GM12878 (cell line): Measurements from ENCODE around the gene MCHR1. TPM values are rescaled to one million over a fixed set of nuclear protein-coding genes. Genes with fewer than 3 reads are reported as not detected.

Experiments used
- ATAC-seq: fragments of 200-7000 bp; cut with Tn5 transposase; 3 replicates; pipeline ENCODE4 v1.9.1; 2020; ENCODE audit warnings: mild to moderate bottlenecking, moderate library complexity
- BruUV-seq: library from RNA; stranded (reverse); fragments of 400-500 nt; replicated peaks from 2 replicates; lab custom pipeline; 2021; lab: Mats Ljungman, UMichigan
- CTCF ChIA-PET: fragments of 300-600 bp; sonication (Branson Sonifier 250); formaldehyde crosslinking; extraction: SDS; loops from one replicate; lab custom pipeline; 2021; ENCODE audit warnings: inconsistent platforms; lab: Yijun Ruan, JAX
- POLR2A ChIA-PET: fragments of 350-600 bp; formaldehyde crosslinking; extraction: SDS; loops from one replicate; lab custom pipeline; 2021; ENCODE audit warnings: inconsistent platforms; lab: Charles Lee
- RAD21 ChIA-PET: fragments of 300-600 bp; sonication (Branson Sonifier 250); formaldehyde crosslinking; loops from one replicate; lab custom pipeline; 2023; ENCODE audit warnings: antibody characterized with exemption; ENCODE audit not compliant: unreplicated experiment; lab: Charles Lee
- SMC1A ChIA-PET: fragments of 300-600 bp; sonication (Branson Sonifier 250); formaldehyde crosslinking; loops from one replicate; lab custom pipeline; 2023; ENCODE audit not compliant: unreplicated experiment, uncharacterized antibody; lab: Charles Lee
- DNase-seq: peaks from one replicate; pipeline ENCODE4 v3.0.0-alpha.2; 2011; ENCODE audit warnings: low read depth, low spot score
- FAIRE-seq: peaks from 3 replicates; lab custom pipeline; 2011; peaks lifted over from hg19 to GRCh38; lab: Jason Lieb, UNC
- H2AFZ ChIP-seq: 2 replicates; pipeline ENCODE4 v1.6.0; 2011; ENCODE audit warnings: low read depth, low read length, control low read depth; ENCODE audit not compliant: control insufficient read depth
- H3K27ac ChIP-seq: 2 replicates; pipeline ENCODE4 v1.5.1; 2011; ENCODE audit warnings: control low read depth; ENCODE audit not compliant: control insufficient read depth, insufficient read depth
- H3K27me3 ChIP-seq, 2 experiments: replicated peaks in 1 of 2; 2 replicates each; pipeline versions ENCODE4 v1.6.0 to v1.6.1; 2011; ENCODE audit warnings: low read length in 1 of 2; ENCODE audit not compliant: control insufficient read depth in 2 of 2, insufficient read depth in 2 of 2
- H3K36me3 ChIP-seq, 2 experiments: 2 replicates each; pipeline ENCODE4 v1.5.1; 2011; ENCODE audit warnings: low read length in 1 of 2; ENCODE audit not compliant: control insufficient read depth in 2 of 2, insufficient read depth in 2 of 2
- H3K4me1 ChIP-seq: 2 replicates; pipeline ENCODE4 v1.6.1; 2011; ENCODE audit warnings: mild to moderate bottlenecking, low read length, moderate library complexity, mixed read lengths; ENCODE audit not compliant: control insufficient read depth, insufficient read depth
- H3K4me2 ChIP-seq: 2 replicates; pipeline ENCODE4 v1.6.0; 2011; ENCODE audit warnings: control low read depth; ENCODE audit not compliant: control insufficient read depth, insufficient read depth
- H3K4me3 ChIP-seq: fragments of 200-600 bp; sonication (generic); 2 replicates; pipeline ENCODE4 v1.5.1; 2016
- H3K79me2 ChIP-seq: 2 replicates; pipeline ENCODE4 v1.6.0; 2011; ENCODE audit warnings: low read length; ENCODE audit not compliant: control insufficient read depth, insufficient read depth
- H3K9ac ChIP-seq: 2 replicates; pipeline ENCODE4 v1.8.0; 2011; ENCODE audit warnings: low read length, control low read depth, mixed read lengths; ENCODE audit not compliant: control insufficient read depth, insufficient read depth
- H3K9me3 ChIP-seq: replicated peaks from 3 replicates; pipeline ENCODE4 v1.5.1; 2011; ENCODE audit warnings: mild to moderate bottlenecking, low read length; ENCODE audit not compliant: control insufficient read depth, insufficient read depth
- H4K20me1 ChIP-seq: 2 replicates; pipeline ENCODE4 v1.6.0; 2011; ENCODE audit not compliant: control insufficient read depth, insufficient read depth
- PML ChIP-seq: IDR thresholded peaks from 2 replicates; pipeline ENCODE4 v1.6.1; 2012; ENCODE audit warnings: low read length, inconsistent platforms
- ZNF622 ChIP-seq: fragments of 450-650 bp; IDR thresholded peaks from 2 replicates; pipeline ENCODE4 v1.6.1; 2017; ENCODE audit warnings: mild to moderate bottlenecking, inconsistent platforms
- WGBS: methylation state at CpG from one replicate; pipeline ENCODE4 v1.1.6; 2016; ENCODE audit warnings: low lambda C conversion rate; ENCODE audit not compliant: insufficient replicate concordance, insufficient coverage; ENCODE audit errors: missing lambda C conversion rate; 5-methylcytosine and 5-hydroxymethylcytosine counted together
- in situ Hi-C: fragments of 300-500 bp; cut with MboI; formaldehyde crosslinking; loops from 9 replicates; pipeline ENCODE4 v1.14.3; 2018; ENCODE audit warnings: mixed read lengths
- intact Hi-C: fragments of 100-400 bp; cut with micrococcal nuclease; formaldehyde crosslinking; loops from one replicate; pipeline ENCODE4 v1.14.2; 2022; ENCODE audit not compliant: unreplicated experiment
- polyA plus RNA-seq, 11 experiments: library from polyadenylated mRNA; depleted of rRNA in 4 of 11; unstranded in 6 of 11; stranded (reverse) in 5 of 11; fragments of >200 nt; fragmentation: Nextera tagmentation in 4 of 11; fragmentation: Illumina TruSeq in 1 of 11; extraction: Ambion mirVana in 4 of 11; extraction: Trizol in 1 of 11; gene quantifications; 1 replicate in 1 of 11; 2 replicates in 10 of 11; pipeline versions ENCODE4 v1.2.1 to v1.2.3, GENCODE V29; 2011 to 2016; ENCODE audit warnings: inconsistent platforms in 2 of 11, missing spikeins in 2 of 11, low read depth in 1 of 11
- total RNA-seq, 4 experiments: library from RNA; depleted of rRNA in 3 of 4; stranded (reverse); fragments of >200 nt in 3 of 4; fragmentation: Illumina TruSeq in 1 of 4; extraction: Trizol in 1 of 4; gene quantifications; 2 replicates each; pipeline versions ENCODE4 v1.2.1 to v1.2.3, GENCODE V29; 2013 to 2021
- TF ChIP-seq, protein P1 (sequence below): fragments of 450-650 bp; IDR thresholded peaks from 2 replicates; pipeline ENCODE4 v1.6.1; 2017; ENCODE audit warnings: mild to moderate bottlenecking, low read depth, inconsistent platforms; ENCODE audit not compliant: poor library complexity, severe bottlenecking
- TF ChIP-seq, protein P2 (sequence below): IDR thresholded peaks from 2 replicates; pipeline ENCODE4 v1.6.1; 2011; ENCODE audit warnings: borderline replicate concordance, low read depth, mild to moderate bottlenecking, moderate library complexity, low read length; ENCODE audit not compliant: insufficient read depth, poor library complexity, severe bottlenecking

The MCHR1 gene
- total and polyA plus RNA-seq, 10 of the 15 experiments (the other 5 are each of a cell fraction or from before 2014, with no cell fraction given) = not detected

GRCh38 chr22:40690370-40690769 is 11.1 kb downstream of the MCHR1 start:
- no peak for TF ChIP-seq PML
- TF ChIP-seq, protein P1, sequence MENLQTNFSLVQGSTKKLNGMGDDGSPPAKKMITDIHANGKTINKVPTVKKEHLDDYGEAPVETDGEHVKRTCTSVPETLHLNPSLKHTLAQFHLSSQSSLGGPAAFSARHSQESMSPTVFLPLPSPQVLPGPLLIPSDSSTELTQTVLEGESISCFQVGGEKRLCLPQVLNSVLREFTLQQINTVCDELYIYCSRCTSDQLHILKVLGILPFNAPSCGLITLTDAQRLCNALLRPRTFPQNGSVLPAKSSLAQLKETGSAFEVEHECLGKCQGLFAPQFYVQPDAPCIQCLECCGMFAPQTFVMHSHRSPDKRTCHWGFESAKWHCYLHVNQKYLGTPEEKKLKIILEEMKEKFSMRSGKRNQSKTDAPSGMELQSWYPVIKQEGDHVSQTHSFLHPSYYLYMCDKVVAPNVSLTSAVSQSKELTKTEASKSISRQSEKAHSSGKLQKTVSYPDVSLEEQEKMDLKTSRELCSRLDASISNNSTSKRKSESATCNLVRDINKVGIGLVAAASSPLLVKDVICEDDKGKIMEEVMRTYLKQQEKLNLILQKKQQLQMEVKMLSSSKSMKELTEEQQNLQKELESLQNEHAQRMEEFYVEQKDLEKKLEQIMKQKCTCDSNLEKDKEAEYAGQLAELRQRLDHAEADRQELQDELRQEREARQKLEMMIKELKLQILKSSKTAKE = no peak
- TF ChIP-seq, protein P2, sequence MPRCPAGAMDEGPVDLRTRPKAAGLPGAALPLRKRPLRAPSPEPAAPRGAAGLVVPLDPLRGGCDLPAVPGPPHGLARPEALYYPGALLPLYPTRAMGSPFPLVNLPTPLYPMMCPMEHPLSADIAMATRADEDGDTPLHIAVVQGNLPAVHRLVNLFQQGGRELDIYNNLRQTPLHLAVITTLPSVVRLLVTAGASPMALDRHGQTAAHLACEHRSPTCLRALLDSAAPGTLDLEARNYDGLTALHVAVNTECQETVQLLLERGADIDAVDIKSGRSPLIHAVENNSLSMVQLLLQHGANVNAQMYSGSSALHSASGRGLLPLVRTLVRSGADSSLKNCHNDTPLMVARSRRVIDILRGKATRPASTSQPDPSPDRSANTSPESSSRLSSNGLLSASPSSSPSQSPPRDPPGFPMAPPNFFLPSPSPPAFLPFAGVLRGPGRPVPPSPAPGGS = no peak
- TF ChIP-seq ZNF622 = no peak
- TF ChIP-seq, all 136 proteins: peak for 0
- ChIA-PET CTCF (no interaction called here), RAD21 (no interaction called here), SMC1A (interaction anchor here (0.9 kb wide), 1 partner anchor 10 kb away, joined by 3 read pairs; no protein-coding TSS in a partner anchor), POLR2A (no interaction called here)
- WGBS = 29% methylated on average over 8 of the region's 8 CpGs
- FAIRE-seq (no peak), ATAC-seq (no peak), DNase-seq (no peak)
- no peaks in the 10 kb centered on the region for H3K9me3 ChIP-seq
- H3K4me3 ChIP-seq = no peak overlapping the region
- intact Hi-C loops (no loop called here), in situ Hi-C loops (no loop called here)
- H3K27ac ChIP-seq = no peak overlapping the region
- no TSS peak for BruUV-seq
- H3K4me1 ChIP-seq = no peaks in the 10 kb centered on the region
- H3K79me2 ChIP-seq = no peaks in the 10 kb centered on the region
- H3K9ac ChIP-seq = no peak overlapping the region
- H2AFZ ChIP-seq = no peak overlapping the region
- no peaks in the 10 kb centered on the region for H4K20me1 ChIP-seq
- no peaks in the 10 kb centered on the region for H3K36me3 ChIP-seq
- no peak overlapping the region for H3K4me2 ChIP-seq
- no peaks in the 10 kb centered on the region; a peak in 1 of 4 replicates for H3K27me3 ChIP-seq
